Fibroblast of lung (primary cell): ENCODE measurements around the gene SPACDR. TPM values are rescaled to one million over a fixed set of nuclear protein-coding genes. Genes with fewer than 3 reads are reported as not detected.

Experiments
- DNase-seq, 2 donors: peaks; one replicate each; pipeline versions ENCODE4 v3.0.0 to v3.0.0-alpha.2; 2010; ENCODE audit warnings: low read depth in 2 of 2
- H2AFZ ChIP-seq: 2 replicates; pipeline ENCODE4 v1.5.1; 2012; ENCODE audit warnings: low read length, control low read depth, inconsistent platforms
- H3K27ac ChIP-seq: 2 replicates; pipeline ENCODE4 v1.5.1; 2011; ENCODE audit warnings: low read length, control low read depth; ENCODE audit not compliant: insufficient read depth
- H3K27me3 ChIP-seq: 2 replicates; pipeline ENCODE4 v1.5.1; 2011; ENCODE audit warnings: mild to moderate bottlenecking, low read length; ENCODE audit not compliant: control insufficient read depth, insufficient read depth
- H3K36me3 ChIP-seq: 2 replicates; pipeline ENCODE4 v1.5.1; 2011; ENCODE audit warnings: low read length; ENCODE audit not compliant: control insufficient read depth, insufficient read depth
- H3K4me1 ChIP-seq: 2 replicates; pipeline ENCODE4 v1.5.1; 2011; ENCODE audit warnings: low read length; ENCODE audit not compliant: control insufficient read depth, insufficient read depth; ENCODE audit errors: extremely low read depth
- H3K4me2 ChIP-seq: 2 replicates; pipeline ENCODE4 v1.5.1; 2011; ENCODE audit warnings: low read length, control low read depth; ENCODE audit not compliant: insufficient read depth; ENCODE audit errors: extremely low read depth
- H3K4me3 ChIP-seq, 4 experiments: fragments of 200-600 bp in 1 of 4; sonication (generic) in 1 of 4; replicated peaks in 1 of 4; 2 replicates each; pipeline ENCODE4 v1.5.1; 2011 to 2016; ENCODE audit warnings: low read length in 4 of 4, low read depth in 3 of 4, mild to moderate bottlenecking in 3 of 4, control low read depth in 2 of 4, inconsistent platforms in 1 of 4, mixed read lengths in 1 of 4; ENCODE audit not compliant: insufficient read depth in 1 of 4; ENCODE audit errors: control extremely low read depth in 1 of 4
- H3K79me2 ChIP-seq: 2 replicates; pipeline ENCODE4 v1.5.1; 2012; ENCODE audit warnings: mild to moderate bottlenecking, low read length, inconsistent platforms; ENCODE audit not compliant: control insufficient read depth, insufficient read depth
- H3K9ac ChIP-seq: 2 replicates; pipeline ENCODE4 v1.5.1; 2011; ENCODE audit warnings: mild to moderate bottlenecking, low read length, control low read depth; ENCODE audit not compliant: insufficient read depth
- H3K9me3 ChIP-seq: 2 replicates; pipeline ENCODE4 v1.5.1; 2012; ENCODE audit warnings: low read depth, low read length; ENCODE audit not compliant: control insufficient read depth, insufficient read depth
- H4K20me1 ChIP-seq: 2 replicates; pipeline ENCODE4 v1.5.1; 2011; ENCODE audit warnings: low read length; ENCODE audit not compliant: control insufficient read depth, insufficient read depth; ENCODE audit errors: extremely low read depth
- EZH2 ChIP-seq: IDR thresholded peaks from 2 replicates; pipeline ENCODE4 v1.5.1; 2012; ENCODE audit warnings: low read length, control low read depth, mild to moderate bottlenecking; ENCODE audit errors: missing control alignments
- polyA plus RNA-seq, 2 donors: library from polyadenylated mRNA; depleted of rRNA in 1 of 2; stranded (reverse) in 1 of 2; unstranded in 1 of 2; fragments of >200 nt; gene quantifications; 2 replicates each; pipeline ENCODE4 v1.2.1, GENCODE V29; 2011 to 2012; ENCODE audit warnings: missing spikeins in 1 of 2
- total RNA-seq: library from RNA; depleted of rRNA; stranded (reverse); fragments of >200 nt; gene quantifications from 2 replicates; pipeline ENCODE4 v1.2.1, GENCODE V29; 2014
- TF ChIP-seq, protein P1 (sequence below), 2 donors: IDR thresholded peaks in 1 of 2; conservative IDR thresholded peaks in 1 of 2; 1 replicate in 1 of 2; 2 replicates in 1 of 2; pipeline ENCODE4 v1.5.1; 2011 to 2012; ENCODE audit warnings: low read length in 2 of 2, control low read depth in 1 of 2, inconsistent platforms in 1 of 2, low read depth in 1 of 2, mild to moderate bottlenecking in 1 of 2

Gene SPACDR
- total and polyA plus RNA-seq, 2 donors (not counting 1 experiment from before 2014, with no cell fraction given) = 0.25 to 0.50 TPM

DNA sequence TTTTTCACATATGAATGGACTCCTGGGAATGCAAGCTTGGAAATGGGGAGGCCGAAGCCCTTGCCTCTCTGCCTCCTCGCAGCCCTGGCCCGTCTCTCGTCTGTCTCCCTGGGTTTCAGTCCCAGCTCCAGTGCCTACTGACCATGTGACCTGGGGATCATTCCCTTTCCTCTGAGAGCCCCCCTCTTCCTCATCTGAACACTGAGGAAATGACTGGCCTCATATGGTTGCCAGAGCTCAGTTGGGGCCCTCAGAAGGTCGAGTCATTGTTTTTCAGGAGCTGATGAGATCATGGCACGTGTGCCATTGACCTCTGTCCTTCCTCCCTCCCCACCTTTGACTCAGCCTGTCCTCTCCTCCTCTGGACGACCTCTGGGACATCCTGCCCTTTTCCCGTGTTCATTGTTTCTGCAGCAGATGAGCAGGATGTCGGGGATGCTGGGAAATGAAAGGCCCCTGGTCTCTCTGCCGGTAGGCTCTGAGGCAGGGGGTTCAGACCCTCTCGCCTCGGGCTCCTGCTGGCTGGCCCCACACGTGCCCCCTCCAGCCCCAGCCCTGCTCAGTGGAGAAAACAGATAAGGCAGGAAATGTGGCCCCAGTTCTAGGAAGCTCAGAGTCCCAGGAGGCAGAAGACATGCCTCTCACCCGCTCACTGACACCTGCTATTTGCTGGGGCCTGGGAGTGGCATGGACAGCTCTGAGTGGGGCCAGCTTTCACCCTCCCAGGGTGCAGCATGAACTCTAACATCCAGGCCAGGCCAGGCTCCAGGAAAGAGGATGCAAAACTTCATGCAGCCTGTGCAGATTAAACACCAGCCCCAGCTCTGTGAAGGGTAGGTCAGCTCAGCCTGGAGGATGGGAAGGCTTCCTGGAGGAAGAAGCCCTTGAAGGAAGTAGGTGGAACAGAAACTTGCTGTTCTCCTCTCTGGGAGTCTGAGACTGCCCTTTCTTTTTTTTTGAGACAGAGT, 19.5 kb downstream of the SPACDR start:
- H3K9ac ChIP-seq = no peak overlapping the region
- H3K4me3 ChIP-seq = no peak overlapping the region
- no peaks in the 10 kb centered on the region for H3K9me3 ChIP-seq
- peak overlapping the region; percentile 70 for H3K27ac ChIP-seq
- H2AFZ ChIP-seq = peak overlapping the region; percentile 54
- H3K4me2 ChIP-seq = peak overlapping the region; percentile 59
- TF ChIP-seq EZH2 = no peak
- TF ChIP-seq, protein P1, sequence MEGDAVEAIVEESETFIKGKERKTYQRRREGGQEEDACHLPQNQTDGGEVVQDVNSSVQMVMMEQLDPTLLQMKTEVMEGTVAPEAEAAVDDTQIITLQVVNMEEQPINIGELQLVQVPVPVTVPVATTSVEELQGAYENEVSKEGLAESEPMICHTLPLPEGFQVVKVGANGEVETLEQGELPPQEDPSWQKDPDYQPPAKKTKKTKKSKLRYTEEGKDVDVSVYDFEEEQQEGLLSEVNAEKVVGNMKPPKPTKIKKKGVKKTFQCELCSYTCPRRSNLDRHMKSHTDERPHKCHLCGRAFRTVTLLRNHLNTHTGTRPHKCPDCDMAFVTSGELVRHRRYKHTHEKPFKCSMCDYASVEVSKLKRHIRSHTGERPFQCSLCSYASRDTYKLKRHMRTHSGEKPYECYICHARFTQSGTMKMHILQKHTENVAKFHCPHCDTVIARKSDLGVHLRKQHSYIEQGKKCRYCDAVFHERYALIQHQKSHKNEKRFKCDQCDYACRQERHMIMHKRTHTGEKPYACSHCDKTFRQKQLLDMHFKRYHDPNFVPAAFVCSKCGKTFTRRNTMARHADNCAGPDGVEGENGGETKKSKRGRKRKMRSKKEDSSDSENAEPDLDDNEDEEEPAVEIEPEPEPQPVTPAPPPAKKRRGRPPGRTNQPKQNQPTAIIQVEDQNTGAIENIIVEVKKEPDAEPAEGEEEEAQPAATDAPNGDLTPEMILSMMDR (conservative IDR thresholded peaks at IDR 0.05 in 1 of 2, IDR thresholded peaks at IDR 0.05 in 1 of 2; ENCODE audit: low read depth in 1 of 2, low read length in 2 of 2) = no peak
- H3K79me2 ChIP-seq = no peaks in the 10 kb centered on the region
- no peaks in the 10 kb centered on the region for H4K20me1 ChIP-seq
- H3K36me3 ChIP-seq = no peaks in the 10 kb centered on the region
- no peaks in the 10 kb centered on the region for H3K27me3 ChIP-seq
- H3K4me1 ChIP-seq = peaks cover 21% of the 10 kb centered on the region
- DNase-seq = peak; percentile 30 to 76

DNA sequence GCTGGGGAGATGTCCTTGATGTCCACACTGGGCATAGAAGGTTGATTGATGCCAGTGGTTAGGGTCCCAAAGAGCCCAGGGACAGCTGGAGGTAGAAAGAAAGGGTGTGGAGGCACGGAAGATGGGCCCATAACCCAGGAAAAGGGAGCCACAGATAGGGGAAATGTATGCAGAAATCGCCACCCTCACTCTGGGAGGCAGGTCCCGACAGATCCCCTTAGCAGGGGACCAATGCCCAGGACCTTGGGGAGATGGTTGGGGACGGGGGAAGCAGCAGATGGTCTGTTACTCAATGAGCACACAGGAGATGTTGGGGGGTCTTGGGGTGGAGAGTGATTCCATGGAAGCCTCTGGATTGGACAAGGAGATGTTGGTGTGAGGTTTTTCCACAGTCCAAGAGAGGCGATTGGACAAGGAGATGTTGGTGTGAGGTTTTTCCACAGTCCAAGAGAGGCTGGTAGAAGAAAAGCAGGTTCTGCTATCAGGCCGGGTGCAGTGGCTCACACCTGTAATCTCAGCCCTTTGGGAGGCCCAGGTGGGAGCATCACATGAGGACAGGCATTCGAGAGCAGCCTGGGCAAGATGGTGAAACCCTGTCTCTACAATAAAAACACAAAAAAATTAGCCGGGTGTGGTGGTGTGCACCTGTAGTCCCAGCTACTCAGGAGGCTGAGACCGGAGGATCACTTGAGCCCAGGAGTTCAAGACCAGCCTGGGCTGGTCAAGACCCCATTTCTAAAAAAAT, 20.8 kb downstream of the SPACDR start:
- Histone ChIP-seq H3K79me2 (no peaks in the 10 kb centered on the region), H3K27me3 (no peaks in the 10 kb centered on the region), H2AFZ (peak overlapping the region; percentile 30), H3K9ac (no peak overlapping the region), H3K4me1 (peaks cover 22% of the 10 kb centered on the region), H3K4me3 (no peak overlapping the region), H3K36me3 (no peaks in the 10 kb centered on the region), H3K9me3 (no peaks in the 10 kb centered on the region), H3K27ac (no peak overlapping the region), H4K20me1 (no peaks in the 10 kb centered on the region), H3K4me2 (no peak overlapping the region)
- DNase-seq = no peak
- no peak for TF ChIP-seq EZH2
- TF ChIP-seq, protein P1 (conservative IDR thresholded peaks at IDR 0.05 in 1 of 2, IDR thresholded peaks at IDR 0.05 in 1 of 2; ENCODE audit: low read depth in 1 of 2, low read length in 2 of 2) = no peak
